D721Med (cell line): ENCODE results near the gene RBM8A.

Source experiments
- DNase-seq: peaks from one replicate; pipeline ENCODE4 v3.0.0; 2011; ENCODE audit warnings: low spot score; ENCODE audit not compliant: insufficient read length
- FAIRE-seq: peaks from 2 replicates; lab custom pipeline; 2011; peaks lifted over from hg19 to GRCh38; lab: Jason Lieb, UNC
- CTCF ChIP-seq: IDR thresholded peaks from 2 replicates; pipeline ENCODE4 v1.5.1; 2012; ENCODE audit warnings: mild to moderate bottlenecking, control low read depth; ENCODE audit not compliant: insufficient read depth; ENCODE audit errors: missing control alignments

Gene RBM8A

GRCh38 chr1:145878724-145879123 is 48.6 kb downstream of the RBM8A start:
- TF ChIP-seq CTCF, result no peak
- FAIRE-seq (no peak), DNase-seq (no peak)

DNA sequence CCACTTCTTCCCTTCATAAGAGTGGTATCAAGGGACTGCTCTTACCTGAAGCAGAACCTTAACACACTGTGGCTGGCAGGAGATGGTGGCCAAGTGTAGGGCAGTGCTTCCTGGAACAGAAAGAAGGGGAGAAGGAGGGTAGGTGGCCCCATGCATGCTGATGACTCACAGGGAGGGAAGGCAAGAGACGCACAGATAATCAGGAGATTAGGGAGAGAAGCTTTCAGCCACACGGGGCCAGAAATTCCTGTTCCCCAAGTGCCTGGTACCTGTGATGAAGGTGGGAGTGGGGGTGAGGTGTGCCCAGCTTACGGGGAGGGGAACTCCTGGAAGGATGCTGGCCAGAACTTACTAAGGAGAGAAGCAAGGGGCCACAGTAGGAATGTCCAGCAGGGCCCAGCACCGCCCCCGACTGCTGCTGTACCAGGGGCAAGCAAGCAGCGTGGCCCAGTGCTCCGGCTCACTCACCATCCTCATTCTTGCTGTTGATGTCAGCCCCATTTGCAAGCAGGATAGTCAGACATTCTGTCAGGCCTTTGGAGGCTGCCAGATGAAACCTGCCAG is 49.3 kb downstream of the RBM8A start:
- DNase-seq, result no peak
- TF ChIP-seq CTCF, result no peak
- FAIRE-seq, result no peak

DNA sequence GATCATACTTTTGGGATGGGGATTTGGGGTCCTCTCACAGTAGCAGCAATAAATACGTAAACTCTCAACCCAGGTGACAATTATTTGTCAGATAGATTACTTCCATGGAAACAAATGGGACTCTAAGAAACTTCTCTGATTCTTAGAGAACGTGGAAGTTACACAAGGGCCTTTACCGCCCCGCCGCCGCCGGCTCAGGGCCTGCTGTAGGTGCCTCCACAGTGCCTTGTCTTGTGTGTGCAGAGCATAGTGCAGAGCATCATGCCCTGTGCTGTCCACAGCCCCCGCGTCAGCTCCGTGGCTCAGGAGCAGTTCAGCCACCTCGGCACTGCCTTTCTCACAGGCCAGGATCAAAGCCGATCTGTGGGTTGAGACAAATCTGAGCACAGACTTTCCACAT is 52.6 kb downstream of the RBM8A start:
- TF ChIP-seq CTCF, result no peak
- no peak for FAIRE-seq
- DNase-seq, result no peak

DNA sequence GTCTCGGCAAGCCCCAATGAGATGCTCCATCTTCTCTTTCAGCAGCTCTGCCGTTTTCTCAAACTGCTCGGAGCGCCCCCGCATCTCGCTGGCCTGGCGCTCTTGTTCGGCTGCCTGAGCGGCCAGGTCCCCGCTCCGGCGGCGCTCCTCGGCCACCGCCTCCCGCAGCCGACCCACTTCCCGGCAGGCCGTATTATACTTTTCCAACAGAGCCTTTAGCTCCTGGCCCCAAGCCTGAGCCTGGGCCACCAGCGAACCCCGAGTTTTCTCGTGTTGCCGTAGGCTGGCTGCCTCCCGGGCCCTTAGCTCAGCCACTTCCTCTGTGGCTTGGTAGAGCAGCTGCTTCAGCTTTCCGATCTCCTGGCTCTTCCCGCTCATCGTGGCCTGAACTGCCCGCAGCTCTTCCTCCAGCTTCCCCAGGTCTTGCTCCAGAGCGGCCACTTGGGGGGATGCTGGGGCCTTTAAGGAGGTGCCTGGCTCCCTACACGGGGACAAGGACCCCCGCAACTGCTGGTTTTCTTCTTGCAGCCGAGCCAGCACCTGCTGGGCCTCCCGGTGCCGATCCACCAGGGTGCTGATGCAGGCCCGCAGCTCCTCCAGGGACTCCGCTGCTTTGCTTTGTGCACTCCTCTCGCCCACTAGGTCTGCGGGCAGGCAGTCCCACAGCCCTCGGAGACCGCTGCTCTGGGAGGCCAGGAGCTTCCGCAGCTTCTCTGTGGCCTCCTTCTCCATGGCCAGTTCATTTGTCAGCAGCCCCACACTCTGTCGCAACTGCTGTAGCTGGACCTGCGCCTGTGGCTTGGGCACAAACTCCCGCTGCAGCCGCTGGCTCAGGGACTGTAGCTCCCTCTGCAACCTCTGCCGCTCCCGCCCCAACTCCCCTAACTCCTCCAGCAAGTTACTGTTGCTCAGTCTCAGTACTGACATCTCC is 55.0 kb downstream of the RBM8A start:
- no peak for TF ChIP-seq CTCF
- no peak for FAIRE-seq

More for the DNA sequence above, 55.0 kb downstream of the RBM8A start:
- no peak for DNase-seq
